GM10248 (cell line): ENCODE data around the gene MSL1.
A peak's percentile ranks its signal among the peaks of the same experiment; 100 is the strongest.

Source experiments
- CTCF ChIA-PET: fragments of 300-600 bp; sonication (Branson Sonifier 250); formaldehyde crosslinking; extraction: SDS; loops from one replicate; lab custom pipeline; 2021; ENCODE audit warnings: antibody characterized with exemption; lab: Yijun Ruan, JAX
- POLR2A ChIA-PET: fragments of 350-650 bp; sonication (Branson Sonifier 250); formaldehyde crosslinking; extraction: SDS; loops from one replicate; lab custom pipeline; 2020; ENCODE audit warnings: antibody characterized with exemption; lab: Yijun Ruan, JAX
- DNase-seq: peaks from one replicate; pipeline ENCODE4 v3.0.0; 2012; ENCODE audit errors: extremely low spot score
- TF ChIP-seq, protein P1 (sequence below): IDR thresholded peaks from 2 replicates; pipeline ENCODE4 v1.5.1; 2012; ENCODE audit warnings: mild to moderate bottlenecking, low read depth; ENCODE audit errors: extremely low read depth, missing control alignments, control extremely low read depth

The MSL1 gene

GRCh38 chr17:40110026-40110845, 11.5 kb upstream of the MSL1 start:
- POLR2A ChIA-PET: no interaction called here
- no peak for DNase-seq
- CTCF ChIA-PET: interaction anchor here (0.6 to 7.1 kb wide), 16 partner anchors 10 to 95 kb away, joined by 3 to 180 read pairs (median 14); partner anchors contain the start of genes CSF3, MSL1 and NR1D1
- TF ChIP-seq, protein P1, sequence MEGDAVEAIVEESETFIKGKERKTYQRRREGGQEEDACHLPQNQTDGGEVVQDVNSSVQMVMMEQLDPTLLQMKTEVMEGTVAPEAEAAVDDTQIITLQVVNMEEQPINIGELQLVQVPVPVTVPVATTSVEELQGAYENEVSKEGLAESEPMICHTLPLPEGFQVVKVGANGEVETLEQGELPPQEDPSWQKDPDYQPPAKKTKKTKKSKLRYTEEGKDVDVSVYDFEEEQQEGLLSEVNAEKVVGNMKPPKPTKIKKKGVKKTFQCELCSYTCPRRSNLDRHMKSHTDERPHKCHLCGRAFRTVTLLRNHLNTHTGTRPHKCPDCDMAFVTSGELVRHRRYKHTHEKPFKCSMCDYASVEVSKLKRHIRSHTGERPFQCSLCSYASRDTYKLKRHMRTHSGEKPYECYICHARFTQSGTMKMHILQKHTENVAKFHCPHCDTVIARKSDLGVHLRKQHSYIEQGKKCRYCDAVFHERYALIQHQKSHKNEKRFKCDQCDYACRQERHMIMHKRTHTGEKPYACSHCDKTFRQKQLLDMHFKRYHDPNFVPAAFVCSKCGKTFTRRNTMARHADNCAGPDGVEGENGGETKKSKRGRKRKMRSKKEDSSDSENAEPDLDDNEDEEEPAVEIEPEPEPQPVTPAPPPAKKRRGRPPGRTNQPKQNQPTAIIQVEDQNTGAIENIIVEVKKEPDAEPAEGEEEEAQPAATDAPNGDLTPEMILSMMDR: no peak

- ChIA-PET POLR2A (no interaction called here), CTCF (interaction anchor here (0.7 to 7.1 kb wide), 37 partner anchors 9 to 190 kb away, joined by 3 to 180 read pairs (median 6); partner anchors contain the start of genes CSF3, MED24, MSL1 and NR1D1)
- TF ChIP-seq, protein P1: peak; percentile 88
These were observed 10.3 kb upstream of the MSL1 start for GRCh38 chr17:40111221-40112128.

DNA sequence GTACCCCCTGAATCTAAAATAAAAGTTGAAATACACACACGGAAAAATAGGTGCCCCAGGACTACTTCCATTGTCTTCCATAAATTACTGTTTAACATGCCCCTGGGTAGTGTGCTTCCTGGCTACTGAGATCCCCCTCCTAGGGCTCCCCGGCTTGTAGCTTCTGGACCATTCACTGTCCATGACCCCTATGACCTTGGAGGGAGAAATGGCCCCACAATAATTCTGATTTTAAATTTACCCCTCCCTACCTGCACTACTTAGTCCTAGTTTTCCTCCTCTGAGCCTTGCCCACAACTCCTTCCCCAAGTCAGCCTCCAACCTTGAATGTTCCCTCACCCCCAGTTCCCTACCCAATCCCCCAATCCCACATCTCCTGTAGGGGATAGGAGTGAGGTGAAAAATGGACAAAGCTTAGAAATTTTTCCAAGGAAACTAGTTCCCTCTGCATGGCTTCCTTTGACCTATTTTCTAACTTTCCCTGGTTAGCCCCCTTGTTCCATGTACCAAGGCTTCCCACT, 9.5 kb upstream of the MSL1 start:
- no peak for DNase-seq
- TF ChIP-seq, protein P1: no peak
- ChIA-PET POLR2A (interaction anchor here (1.0 to 1.1 kb wide), 3 partner anchors 9 to 56 kb away, joined by 3 to 4 read pairs (median 3); partner anchors contain the start of gene CASC3), CTCF (interaction anchor here (0.7 to 7.1 kb wide), 52 partner anchors 8 to 189 kb away, joined by 3 to 180 read pairs (median 6); partner anchors contain the start of genes CSF3, MED24, MSL1 and NR1D1)

More at GRCh38 chr17:40111221-40112128, 10.3 kb upstream of the MSL1 start:
- DNase-seq: peak; percentile 79

- DNase-seq: no peak
- CTCF ChIA-PET: interaction anchor here (0.7 to 7.1 kb wide), 54 partner anchors 8 to 208 kb away, joined by 3 to 180 read pairs (median 5); partner anchors contain the start of genes CASC3, CSF3, MED24 and MSL1
- TF ChIP-seq, protein P1: no peak
- POLR2A ChIA-PET: interaction anchor here (0.6 to 1.4 kb wide), 8 partner anchors 9 to 82 kb away, joined by 3 to 8 read pairs (median 4); partner anchors contain the start of genes CASC3, MSL1 and RAPGEFL1
These were observed 9.1 kb upstream of the MSL1 start for GRCh38 chr17:40112718-40113109.

- POLR2A ChIA-PET: interaction anchor here (0.6 to 1.4 kb wide), 8 partner anchors 9 to 81 kb away, joined by 3 to 8 read pairs (median 4); partner anchors contain the start of genes CASC3, MSL1 and RAPGEFL1
- CTCF ChIA-PET: interaction anchor here (0.7 to 7.1 kb wide), 52 partner anchors 12 to 207 kb away, joined by 3 to 180 read pairs (median 5); partner anchors contain the start of genes CASC3, CSF3, MED24 and MSL1
- DNase-seq: peak; percentile 93
- TF ChIP-seq, protein P1: peak; percentile 77
These were observed 8.5 kb upstream of the MSL1 start for GRCh38 chr17:40113110-40113906.
